ENCODE data around the gene NEU3.
"Not testable (repeated sequence)": the region's sequence is repeated elsewhere in the genome, so short reads cannot be mapped to it uniquely, and the experiment has no call there.

Gene NEU3, protein sequence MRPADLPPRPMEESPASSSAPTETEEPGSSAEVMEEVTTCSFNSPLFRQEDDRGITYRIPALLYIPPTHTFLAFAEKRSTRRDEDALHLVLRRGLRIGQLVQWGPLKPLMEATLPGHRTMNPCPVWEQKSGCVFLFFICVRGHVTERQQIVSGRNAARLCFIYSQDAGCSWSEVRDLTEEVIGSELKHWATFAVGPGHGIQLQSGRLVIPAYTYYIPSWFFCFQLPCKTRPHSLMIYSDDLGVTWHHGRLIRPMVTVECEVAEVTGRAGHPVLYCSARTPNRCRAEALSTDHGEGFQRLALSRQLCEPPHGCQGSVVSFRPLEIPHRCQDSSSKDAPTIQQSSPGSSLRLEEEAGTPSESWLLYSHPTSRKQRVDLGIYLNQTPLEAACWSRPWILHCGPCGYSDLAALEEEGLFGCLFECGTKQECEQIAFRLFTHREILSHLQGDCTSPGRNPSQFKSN

DNA sequence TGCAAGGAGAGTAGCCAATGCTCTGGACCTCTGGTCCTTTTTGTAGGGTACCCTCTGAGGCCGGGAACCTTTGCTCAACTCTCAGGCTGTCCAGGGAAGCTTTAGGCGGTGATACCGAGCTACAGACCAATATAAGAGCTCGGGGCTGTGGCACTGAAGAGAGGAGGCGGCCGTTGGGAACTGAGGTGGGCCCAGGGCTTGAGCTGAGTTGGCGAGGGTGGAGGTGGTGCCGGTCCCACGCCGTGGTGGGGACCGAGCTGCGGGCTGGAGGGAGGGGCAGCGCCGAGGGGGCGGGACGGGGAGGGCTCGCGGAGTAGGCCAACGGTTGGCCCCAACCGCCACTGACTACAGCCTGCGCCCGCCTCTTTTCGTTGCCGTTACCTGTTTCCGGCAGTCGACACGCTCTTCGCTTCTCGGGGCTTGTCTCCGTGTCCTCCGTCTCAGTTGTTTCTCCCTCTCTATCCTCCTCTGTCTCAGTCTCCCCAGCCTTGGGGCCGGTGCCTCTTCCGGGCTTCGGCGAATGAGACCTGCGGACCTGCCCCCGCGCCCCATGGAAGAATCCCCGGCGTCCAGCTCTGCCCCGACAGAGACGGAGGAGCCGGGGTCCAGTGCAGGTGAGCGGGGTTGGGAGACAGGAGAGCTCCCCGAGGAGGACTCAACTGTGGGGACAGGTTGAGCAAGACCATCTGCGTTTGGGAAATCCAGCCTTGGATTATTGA, at the start of gene NEU3:
TSS of gene NEU3 (plus strand) at position 393 of the 719 bp plus-strand sequence. CDS start at position 521, 128 bp downstream.
- DNase-seq (ENCODE audit: low read depth) = peak; percentile 37

DNA sequence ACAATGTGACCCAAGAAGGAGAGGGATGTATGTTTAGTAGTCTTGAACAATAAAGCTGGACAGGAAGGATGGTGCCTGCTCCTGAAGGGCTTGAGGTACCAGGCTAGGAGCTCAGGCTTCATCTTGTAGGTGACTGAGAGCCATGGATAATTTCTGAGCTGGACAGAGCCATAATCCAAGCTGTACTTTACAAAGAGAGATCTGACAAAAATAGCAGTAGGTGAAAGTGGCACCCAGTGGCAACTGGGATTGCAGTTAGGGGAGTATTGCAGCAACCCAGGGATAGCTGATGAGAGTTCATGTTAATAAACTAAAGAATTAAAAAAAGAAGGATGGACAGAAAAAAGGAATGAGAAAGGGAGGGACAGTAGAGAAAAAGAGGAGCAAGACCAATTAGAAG, 47.2 kb upstream of the NEU3 start:
- no peak for DNase-seq (ENCODE audit: low read depth)

DNA sequence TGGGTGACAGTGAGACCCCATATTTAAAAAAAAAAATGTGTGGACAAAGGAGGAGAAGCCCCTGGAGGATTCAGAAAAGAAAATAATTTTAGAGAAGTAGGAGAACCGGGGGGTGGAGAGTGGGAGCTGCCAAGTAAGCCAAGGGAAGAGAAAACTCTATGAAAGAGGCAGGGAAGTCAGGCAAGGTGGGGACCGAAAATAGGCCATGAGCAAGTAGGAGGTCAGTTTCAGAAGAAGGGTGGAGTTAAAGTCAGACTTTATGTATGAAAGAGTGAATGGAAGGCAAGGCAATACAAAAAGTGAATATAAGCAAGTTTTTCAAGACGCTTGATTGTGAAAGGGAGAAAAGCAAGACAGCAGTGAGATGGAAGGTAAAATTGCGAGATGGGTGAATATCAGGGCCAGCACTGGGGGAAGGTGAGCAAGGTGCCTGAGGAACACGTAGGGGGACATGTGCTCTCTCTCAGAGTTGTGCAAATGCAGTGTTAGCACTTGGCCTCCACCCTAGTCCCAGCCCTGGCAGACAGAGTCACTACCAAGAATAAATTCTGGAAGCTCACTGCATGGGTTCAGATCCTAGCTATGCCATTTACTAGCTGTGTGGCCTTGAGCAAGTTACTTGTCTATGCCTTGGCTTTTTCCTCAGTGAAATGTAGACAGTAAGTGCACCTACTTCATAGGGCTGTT, 46.5 kb upstream of the NEU3 start:
- DNase-seq (ENCODE audit: low read depth) = no peak

DNA sequence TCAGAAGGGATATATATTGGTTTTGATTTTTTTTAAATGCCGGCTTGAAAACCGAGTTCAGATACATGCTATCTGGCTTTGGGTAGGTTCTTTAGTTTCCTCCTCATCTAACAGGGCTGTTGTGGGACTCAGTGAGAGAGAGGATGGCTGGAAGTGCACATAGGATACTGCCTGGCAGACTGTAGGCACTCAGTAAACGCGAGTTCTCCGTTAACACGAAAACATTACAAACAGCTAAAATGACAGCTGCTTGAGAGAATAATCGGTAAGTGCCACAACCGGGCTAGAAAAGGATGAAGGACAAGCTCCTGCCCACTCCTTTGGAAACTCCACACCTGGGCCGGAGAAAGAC, 40.2 kb upstream of the NEU3 start:
- no peak for DNase-seq (ENCODE audit: low read depth)

DNA sequence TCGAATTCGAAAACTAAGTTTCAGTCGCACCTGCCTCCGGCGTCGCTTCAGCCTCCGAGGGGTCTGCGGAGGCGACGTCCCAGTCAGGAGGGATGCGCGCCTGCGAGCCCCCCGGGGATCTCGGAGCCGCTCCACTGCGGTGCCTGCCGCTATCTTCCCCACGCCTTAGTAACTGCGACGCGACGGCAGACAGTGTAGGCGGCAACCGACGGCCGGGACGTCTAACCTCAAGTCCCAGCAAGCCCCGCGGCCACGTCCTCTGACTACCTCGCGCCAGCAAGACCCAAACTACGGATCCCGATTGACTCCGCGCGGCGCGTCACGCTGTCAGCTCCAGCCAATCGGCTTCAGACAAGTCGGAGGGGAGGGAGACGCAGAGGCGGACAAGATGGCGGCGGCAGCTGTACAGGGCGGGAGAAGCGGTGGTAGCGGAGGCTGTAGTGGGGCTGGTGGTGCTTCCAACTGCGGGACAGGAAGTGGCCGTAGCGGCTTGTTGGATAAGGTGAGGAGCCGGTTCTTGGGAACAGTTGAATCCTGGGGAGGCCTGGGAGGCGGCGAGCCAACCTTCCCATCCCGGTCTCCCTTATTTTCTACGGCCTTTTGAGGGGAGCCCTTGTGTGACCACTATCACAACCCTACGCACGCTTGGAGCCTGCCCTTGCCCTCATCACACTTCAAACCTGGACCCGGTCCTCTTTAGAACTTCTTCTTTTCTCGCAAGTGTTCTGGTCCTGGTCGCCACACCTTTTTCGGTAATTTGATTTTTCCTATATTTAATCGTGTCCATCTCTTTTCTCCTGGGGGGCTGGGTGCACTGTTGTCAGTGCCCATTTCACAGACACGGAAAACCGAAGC, 39.6 kb upstream of the NEU3 start, which contains the start of the genes SPCS2 and XRRA1:
TSS of gene SPCS2 (plus strand) at position 369 of the 855 bp plus-strand sequence. CDS start at position 389, 20 bp downstream.
TSS of gene XRRA1 (minus strand) at position 194 of the 855 bp plus-strand sequence. CDS start 8,213 bp downstream, outside the sequence.
- peak; percentile 96 for DNase-seq (ENCODE audit: low read depth)

DNA sequence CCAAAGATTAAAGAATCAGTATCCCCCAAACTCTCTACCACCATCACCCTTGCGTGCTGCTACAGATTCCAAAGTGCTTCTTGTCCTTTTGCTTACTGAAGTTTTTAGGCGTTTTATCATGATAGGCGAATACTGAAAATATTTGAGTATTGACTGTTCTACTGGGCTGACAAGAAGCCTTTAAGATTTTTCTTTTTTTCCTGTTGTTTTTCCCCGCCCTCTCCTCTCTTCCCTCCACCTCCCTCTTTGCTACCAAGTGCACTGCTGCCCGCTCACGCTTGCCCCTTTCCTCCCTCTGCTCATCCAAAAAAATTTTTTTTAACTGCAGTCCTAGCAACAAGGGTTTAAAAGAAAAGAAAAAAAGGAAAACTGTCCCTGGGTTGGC, 39.0 kb upstream of the NEU3 start:
- no peak for DNase-seq (ENCODE audit: low read depth)

DNA sequence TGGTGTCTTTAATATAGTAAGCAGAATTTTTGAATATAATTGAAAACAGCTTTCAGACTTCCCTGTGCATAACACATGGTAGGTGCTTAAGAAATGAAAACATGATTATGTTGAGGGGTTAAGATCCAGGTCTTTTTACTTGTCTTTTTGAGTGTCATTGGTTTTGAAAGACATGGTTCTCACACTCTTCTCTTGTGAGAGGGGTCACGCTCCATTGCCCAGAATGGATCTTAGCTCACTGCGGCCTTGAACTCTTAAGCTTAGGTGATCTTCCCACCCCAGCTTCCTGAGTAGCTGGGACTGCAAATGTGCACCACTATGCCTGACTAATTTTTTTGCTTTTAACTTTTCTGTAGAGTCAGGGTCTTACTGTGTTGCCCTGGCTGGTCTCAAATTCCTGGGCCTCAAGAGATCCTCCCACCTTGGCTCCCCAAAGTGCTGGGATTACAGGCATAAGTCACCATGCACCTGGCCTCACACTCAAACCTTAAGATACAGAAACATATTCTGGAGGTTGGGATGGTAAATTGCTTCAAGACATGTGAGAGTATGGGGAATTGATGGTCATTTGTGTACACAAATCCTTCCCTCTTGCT, 38.3 kb upstream of the NEU3 start:
- no peak for DNase-seq (ENCODE audit: low read depth)

DNA sequence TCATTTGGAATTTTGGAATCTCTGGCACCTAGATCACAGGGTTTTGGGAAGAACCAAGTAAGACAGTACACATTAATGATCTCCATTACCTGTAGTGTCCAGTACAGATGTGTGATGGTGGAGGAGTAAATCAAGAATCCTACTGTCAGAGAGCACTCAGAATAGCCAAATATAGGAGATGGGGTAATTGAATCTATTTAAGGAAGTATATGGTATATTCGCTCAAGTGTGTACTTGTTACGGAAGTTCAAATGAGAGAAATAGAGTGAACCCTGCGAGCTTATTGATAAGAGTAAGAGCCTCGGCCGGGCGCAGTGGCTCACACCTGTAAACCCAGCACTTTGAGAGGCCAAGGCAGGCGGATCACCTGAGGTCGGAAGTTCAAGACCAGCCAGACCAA, 37.5 kb upstream of the NEU3 start:
- no peak for DNase-seq (ENCODE audit: low read depth)

DNA sequence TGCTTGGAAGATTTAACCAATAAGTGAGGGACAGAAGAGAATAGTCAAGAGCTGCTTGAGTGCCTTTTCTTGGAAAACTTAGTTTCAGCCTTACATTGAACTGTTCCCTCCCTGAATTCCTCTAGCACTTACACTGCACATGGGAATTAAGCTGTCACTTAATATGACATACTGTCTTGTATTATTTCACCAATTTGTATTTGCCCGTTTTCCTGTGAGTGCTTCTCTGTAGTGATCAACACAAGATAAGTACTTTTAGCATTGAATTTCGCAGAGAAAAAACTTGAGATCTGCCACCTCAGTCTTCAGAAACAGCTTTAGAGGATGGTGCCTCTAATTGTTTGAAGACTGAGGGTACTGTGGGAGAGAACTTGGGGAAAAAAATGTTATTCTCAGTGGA, 36.0 kb upstream of the NEU3 start:
- no peak for DNase-seq (ENCODE audit: low read depth)

DNA sequence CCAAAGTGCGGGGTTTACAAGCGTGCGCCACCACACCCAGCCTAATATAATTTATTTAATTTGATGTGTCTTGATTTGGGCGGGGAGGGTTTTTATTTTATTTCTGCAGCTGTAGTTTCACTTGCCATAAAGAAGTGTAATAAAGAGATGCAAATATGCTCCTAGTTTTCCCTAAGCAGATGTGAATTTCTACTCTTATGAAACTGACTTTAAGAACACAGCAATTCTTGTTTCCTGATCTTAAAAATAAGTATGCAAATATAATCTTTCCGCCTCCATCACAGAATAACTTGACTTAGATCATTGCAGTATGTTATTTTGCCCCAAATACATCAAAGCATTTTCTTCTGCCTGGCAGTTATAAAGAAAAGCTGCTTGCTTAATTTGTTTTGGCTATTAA, 35.3 kb upstream of the NEU3 start:
- no peak for DNase-seq (ENCODE audit: low read depth)

DNA sequence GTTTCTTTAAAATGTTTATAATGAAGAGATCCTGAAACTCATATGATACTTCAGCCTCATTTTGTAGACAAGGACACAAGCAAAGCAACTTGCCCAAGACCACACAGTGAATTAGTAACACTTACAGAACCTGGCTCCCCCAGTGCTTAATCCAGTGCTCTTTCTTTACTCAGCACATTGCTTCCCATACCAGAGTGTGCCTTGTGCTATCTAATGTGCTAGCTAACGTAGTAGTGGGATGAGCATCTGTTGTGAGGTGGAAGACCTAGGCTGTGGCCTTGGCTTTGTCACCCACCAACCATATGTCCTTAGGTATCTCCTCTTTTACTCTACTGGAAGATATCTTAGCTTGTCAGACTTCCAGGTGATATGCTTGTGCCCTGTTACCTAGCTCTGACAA, 34.5 kb upstream of the NEU3 start:
- DNase-seq (ENCODE audit: low read depth) = no peak

DNA sequence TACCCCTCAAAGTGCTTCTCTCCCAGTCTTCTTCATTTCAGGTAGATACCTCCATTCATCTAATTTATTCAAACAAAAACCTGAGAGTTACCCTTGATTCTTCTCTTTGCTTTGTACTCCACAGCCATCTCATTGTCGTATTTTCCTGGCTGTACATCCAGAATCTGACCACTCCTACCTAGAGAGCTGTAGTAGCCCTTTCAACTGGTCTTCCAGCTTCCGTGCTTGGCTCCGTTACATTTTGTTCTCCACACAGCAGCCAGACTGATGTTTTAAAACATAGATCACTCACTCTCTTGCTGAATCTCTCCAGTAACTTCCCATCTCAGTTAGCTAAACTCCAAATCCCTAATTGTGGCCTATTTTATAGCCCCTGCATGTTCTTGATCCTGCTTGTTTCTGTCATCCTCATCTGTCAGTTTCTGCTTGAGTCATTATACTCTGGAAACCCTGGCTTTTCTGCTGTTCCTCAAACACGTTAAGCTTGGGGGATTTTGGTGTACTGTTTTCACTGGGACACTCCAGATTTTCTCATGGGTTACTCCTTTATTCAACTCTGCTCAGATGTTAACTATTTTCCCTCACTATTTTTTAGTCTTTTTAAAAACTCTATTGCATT, 32.2 kb upstream of the NEU3 start:
- no peak for DNase-seq (ENCODE audit: low read depth)

DNA sequence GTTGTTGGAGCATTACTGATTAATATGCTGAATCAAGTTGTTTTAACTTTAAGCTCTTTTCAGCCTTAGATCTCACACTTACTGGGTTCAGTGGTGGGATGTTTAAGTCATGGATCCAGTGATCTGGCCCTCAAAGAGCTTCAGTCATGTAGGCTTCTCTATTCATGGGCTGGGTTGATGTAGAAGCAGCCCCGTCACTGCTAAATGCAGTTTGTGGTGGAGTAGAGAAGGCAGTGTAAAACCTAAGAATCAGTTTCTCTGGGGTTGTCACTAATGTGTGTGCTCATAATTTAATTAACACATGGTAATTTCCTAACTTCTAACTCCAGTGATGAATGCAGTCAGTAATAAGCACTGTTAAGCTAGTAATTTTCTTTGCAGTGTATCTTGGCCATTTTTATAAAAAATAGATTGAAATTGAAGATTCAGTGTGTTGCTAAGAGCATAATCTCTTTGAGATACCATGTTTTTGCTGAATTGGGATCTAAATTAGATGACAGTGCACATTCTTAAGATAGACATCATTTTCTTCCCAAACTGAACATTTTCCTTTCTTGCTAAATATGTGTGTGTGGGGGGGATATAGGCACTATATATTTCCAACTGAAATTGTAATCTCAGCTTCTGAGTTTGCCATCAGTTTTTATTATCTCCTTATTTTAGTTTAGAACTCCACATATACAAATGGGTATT, 30.6 kb upstream of the NEU3 start:
- DNase-seq (ENCODE audit: low read depth) = no peak

DNA sequence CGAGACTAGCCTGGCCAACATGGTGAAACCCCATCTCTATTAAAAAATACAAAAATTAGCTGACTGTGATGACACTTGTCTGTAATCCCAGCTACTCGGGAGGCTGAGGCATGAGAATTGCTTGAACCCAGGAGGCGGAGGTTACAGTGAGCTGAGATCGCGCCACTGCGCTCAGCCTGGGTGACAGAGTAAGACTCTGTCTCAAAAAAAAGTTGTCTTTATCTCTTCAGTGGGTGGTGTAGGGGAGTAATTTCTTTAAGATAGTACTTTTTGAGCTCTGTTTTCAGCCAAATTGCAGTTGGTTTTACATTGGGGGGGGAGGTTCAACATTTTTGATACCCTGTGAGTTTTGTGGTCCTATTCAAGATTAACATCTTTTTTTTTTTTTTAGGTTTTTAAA, 28.6 kb upstream of the NEU3 start:
- not testable (repeated sequence) for DNase-seq (ENCODE audit: low read depth)

DNA sequence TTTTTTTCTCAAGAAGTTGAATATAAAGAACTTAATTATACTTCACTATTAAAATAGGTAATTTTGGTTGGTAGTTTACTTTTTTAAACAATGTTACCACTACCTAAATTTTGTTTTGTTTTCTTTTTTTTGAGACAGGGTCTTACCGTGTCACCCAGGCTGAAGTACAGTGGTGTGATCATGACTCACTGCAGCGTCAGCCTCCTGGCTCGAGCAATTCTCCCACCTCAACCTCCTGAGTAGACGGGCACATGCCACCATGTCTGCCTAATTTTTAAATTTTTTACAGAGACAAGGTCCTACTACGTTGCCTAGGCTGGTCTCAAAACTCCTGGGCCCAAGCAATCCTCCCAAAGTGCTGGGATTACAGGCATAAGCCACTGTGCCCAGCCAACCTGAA, 22.1 kb upstream of the NEU3 start:
- no peak for DNase-seq (ENCODE audit: low read depth)

DNA sequence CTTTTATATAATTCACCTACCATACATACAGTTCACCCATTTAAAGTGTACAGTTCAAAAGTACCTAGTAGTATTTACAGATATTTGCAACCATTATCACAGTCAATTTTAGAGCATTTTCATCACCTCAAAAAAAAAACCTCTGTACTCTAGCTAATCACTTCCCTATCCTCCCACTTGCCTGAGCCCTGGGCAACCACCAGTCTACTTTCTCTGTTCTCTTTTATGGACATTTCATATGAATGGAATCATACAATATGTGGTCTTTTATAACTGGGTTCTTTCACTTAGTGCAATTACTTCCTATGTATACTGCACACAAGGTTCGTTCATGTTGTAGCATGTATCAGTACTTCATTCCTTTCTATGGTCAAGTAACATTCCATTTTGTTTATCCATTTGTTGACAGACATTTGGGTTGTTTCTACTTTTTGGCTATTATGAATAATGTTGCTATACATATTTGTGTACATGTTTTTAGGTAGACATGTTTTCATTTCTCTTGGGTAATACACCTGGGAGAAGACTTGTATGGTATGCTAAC, 17.8 kb upstream of the NEU3 start:
- no peak for DNase-seq (ENCODE audit: low read depth)

DNA sequence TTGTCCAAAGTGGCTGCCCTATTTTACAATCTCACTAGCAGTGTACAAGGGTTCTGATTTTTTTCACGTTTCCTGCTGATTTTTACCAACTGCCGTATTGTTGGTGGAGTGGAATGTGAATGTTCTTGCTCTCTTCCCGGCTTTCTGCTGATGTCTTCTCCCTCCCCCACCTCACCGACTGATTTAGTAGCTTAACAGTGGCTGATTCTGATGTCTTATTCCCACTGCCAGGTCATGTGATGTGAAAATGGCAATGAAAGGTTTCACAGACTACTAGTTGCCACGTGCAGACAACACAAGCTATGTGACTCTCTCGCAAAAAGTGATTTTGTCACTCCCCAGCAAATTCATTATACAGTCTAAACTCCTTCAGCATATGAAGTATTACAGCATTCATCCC, 17.3 kb upstream of the NEU3 start:
- DNase-seq (ENCODE audit: low read depth) = no peak

DNA sequence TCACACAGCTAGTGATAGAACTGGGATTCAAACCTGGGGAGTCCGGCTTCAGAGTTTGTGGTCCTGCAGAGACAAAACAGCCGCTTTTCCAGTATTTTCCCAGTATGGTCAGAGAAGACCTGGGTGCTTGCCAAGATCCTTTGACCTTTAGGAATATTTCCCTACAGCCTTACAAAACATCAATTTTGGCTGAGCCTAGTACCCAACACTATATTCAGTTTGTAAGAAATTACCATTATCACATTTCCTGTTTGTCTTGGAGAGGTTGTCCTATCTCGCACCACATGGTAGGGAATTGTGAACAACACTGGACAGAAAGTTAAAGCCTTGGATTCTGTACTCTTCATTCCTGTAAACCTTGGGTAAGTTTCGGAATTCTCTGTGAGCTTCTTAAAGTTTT, 10.7 kb upstream of the NEU3 start:
- DNase-seq (ENCODE audit: low read depth) = no peak

DNA sequence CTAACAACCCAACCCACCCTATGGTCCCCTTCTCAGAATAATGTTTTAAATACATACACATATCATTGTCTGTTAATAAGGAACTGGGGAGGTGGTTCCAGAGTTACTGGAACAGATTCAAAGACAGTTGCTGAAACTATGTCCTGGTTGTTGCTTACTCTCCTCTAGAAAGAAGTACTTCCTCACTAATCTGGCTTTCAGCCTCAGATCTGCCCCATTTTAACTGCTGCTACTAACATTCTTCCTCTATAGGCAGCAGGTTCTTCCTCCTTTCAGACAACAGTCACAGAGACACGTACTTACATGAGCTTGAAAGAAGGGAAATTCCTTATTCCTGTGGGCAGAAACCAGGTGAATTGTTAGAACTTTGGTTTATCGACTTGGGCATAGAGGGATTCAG, 8.1 kb upstream of the NEU3 start:
- no peak for DNase-seq (ENCODE audit: low read depth)

DNA sequence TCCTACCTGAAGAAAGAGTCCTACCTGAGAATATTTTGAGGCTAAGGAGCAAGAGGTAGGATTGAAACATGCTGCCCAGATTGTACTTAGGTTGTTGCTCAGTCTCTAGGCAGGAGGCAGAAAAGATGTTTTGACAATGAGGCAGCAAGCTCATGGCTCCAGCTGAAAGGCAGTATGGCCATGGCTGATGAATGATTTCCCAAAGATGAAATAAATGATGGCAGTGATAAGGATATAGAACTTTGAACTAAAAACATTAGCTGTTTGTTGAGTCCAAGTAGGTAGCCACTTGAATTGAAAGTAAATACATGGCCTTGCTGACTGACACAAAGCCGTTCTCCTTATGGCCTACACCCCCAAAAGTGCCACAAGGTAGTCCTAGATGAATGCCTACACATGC, 6.8 kb upstream of the NEU3 start:
- no peak for DNase-seq (ENCODE audit: low read depth)

All from stromal cell of bone marrow (primary cell).